ENCODE measurements around the gene SH2D3C.

GRCh38 chr9:127814619-127815511 lies 36.4 kb upstream of the SH2D3C start:
- TF ChIP-seq CTCF (IDR thresholded peaks at IDR 0.05) (no peak), POLR2AphosphoS5 (IDR thresholded peaks at IDR 0.05) (no peak), POLR2A (IDR thresholded peaks at IDR 0.05) (no peak)

Measured in transverse colon (tissue), 4 donors.